ENCODE measurements around the gene SH2B3.
"Not testable (repeated sequence)": the region's sequence is repeated elsewhere in the genome, so short reads cannot be mapped to it uniquely, and the experiment has no call there.

SH2B3 gene

DNA sequence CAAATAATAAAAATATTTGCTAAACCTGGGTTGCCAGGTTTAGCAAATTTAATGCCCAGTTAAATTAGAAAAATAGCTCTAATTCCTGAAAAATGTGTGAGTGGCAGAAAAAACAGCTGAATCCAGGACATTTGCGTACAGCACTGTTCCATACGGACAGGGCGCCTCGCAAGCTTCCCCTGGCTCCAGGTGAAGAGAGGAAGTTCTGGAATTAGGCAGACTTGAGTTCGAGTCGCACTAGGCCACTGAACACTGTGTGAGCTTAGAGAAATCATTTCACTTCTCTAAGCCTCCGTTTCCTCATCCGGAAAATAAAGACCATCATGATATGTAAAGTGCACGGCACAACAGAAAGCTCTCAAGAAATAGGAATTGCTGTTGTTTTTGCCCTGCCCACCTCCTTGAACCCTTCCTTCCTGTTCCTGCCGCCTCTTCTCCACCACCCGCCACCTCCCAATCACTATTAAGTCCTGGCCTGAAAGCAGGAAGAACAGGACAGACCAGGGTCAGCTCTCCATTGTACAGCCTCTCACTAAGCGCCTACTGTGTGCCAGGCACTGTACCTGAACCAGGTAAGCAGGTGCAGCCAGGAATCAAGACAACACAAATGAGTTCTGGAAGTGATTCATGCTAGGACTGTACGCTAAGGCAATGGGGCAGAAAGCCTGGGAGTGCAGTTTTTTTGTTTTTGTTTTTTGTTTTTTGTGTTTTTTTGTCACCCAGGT is 36.1 kb upstream of the SH2B3 start:
- H3K27ac Mint-ChIP-seq, result no peak overlapping the region

DNA sequence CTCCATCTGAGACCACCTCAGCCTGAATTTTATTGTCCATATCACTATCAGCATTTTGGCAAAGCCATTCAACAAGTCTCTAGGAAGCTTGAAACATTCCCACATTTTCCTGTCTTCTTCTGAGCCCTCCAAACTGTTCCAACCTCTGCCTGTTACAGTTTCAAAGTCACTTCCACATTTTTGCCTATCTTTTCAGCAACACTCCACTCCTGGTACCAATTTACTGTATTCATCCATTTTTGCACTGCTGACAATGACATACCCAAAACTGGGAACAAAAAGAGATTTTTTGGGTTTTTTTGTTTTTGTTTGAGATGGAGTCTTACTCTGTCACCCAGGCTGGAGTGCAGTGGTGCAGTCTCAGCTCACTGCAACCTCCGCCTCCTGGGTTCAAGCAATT is 32.5 kb upstream of the SH2B3 start:
- H3K4me1 Mint-ChIP-seq (ENCODE audit: low read depth), result peaks cover 13% of the 10 kb centered on the region
- not testable (repeated sequence) for H3K27ac Mint-ChIP-seq; H3K9me3 Mint-ChIP-seq; H3K36me3 Mint-ChIP-seq (ENCODE audit: low read depth); H3K27me3 Mint-ChIP-seq; H3K4me3 Mint-ChIP-seq

More for the DNA sequence above, 36.1 kb upstream of the SH2B3 start:
- no peaks in the 10 kb centered on the region for H3K36me3 Mint-ChIP-seq (ENCODE audit: low read depth)
- H3K4me3 Mint-ChIP-seq, result peak overlapping the region; percentile 77
- peaks cover 15% of the 10 kb centered on the region for H3K4me1 Mint-ChIP-seq (ENCODE audit: low read depth)
- no peaks in the 10 kb centered on the region for H3K9me3 Mint-ChIP-seq
- H3K27me3 Mint-ChIP-seq, result no peaks in the 10 kb centered on the region

DNA sequence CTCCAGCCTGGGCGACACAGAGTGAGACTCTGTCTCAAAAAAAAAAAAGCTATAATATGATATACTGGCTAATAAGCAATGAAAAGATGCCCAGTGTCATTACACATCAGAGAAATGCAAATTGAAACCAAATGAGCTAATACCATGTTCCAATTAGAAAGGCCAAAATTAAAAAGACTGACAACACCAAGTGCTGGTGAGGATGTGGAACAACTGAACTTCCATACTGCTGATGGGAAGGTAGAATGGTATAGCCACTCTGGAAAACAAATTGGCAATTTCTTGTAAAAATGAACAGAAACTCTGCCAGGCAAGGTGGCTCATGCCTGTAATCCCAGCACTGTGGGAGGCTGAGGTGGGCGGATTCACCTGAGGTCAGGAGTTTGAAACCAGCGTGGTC is 28.3 kb upstream of the SH2B3 start:
- H3K27me3 Mint-ChIP-seq, result peaks cover 3% of the 10 kb centered on the region
- H3K27ac Mint-ChIP-seq, result no peak overlapping the region
- peaks cover 4% of the 10 kb centered on the region for H3K4me1 Mint-ChIP-seq (ENCODE audit: low read depth)

DNA sequence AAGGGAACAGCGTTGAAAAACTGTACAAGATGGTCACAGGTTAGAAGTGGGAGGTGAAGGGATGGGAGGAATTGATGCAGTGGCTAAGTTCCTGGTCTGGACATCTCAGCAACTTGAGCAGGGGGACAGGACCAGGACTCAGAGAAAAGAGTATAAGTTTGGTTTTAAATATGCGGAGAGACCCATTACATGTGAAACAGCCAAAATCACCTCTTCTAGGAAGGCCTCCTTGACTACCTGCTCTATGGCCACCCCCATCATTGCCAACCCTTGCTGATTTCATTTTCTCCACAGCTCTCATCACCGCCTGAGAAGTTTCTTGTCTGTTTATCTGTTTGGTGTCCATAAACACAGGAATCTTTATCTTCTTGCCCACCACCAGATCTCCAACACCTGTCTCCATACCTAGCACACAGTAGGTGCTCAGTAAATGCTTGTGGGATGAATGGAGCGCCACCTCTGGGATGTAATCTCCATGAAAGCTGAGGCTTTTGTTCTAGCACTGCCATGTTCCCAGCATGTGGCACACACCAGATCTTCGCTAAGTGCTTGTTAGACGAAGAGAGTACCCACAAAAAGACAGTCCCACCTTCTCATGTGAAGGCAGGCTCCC is 25.7 kb upstream of the SH2B3 start:
- Mint-ChIP-seq H3K27ac (no peak overlapping the region), H3K9me3 (no peaks in the 10 kb centered on the region)

More for the DNA sequence above, 28.3 kb upstream of the SH2B3 start:
- Mint-ChIP-seq H3K4me3 (no peak overlapping the region), H3K36me3 (ENCODE audit: low read depth) (no peaks in the 10 kb centered on the region), H3K9me3 (no peaks in the 10 kb centered on the region)

GRCh38 chr12:111384596-111384995 is 21.1 kb upstream of the SH2B3 start:
- peaks cover 8% of the 10 kb centered on the region for H3K27me3 Mint-ChIP-seq
- H3K27ac Mint-ChIP-seq, result no peak overlapping the region
- no peaks in the 10 kb centered on the region for H3K4me1 Mint-ChIP-seq (ENCODE audit: low read depth)
- H3K9me3 Mint-ChIP-seq, result no peaks in the 10 kb centered on the region
- no peak overlapping the region for H3K4me3 Mint-ChIP-seq
- no peaks in the 10 kb centered on the region for H3K36me3 Mint-ChIP-seq (ENCODE audit: low read depth)

More for the DNA sequence above, 25.7 kb upstream of the SH2B3 start:
- peaks cover 4% of the 10 kb centered on the region for H3K4me1 Mint-ChIP-seq (ENCODE audit: low read depth)
- peaks cover 3% of the 10 kb centered on the region for H3K27me3 Mint-ChIP-seq
- no peak overlapping the region for H3K4me3 Mint-ChIP-seq
- no peaks in the 10 kb centered on the region for H3K36me3 Mint-ChIP-seq (ENCODE audit: low read depth)

GRCh38 chr12:111386885-111387284 is 18.8 kb upstream of the SH2B3 start:
- no peaks in the 10 kb centered on the region for H3K4me1 Mint-ChIP-seq (ENCODE audit: low read depth)
- no peaks in the 10 kb centered on the region for H3K36me3 Mint-ChIP-seq (ENCODE audit: low read depth)
- no peak overlapping the region for H3K27ac Mint-ChIP-seq
- H3K9me3 Mint-ChIP-seq, result no peaks in the 10 kb centered on the region
- peaks cover 5% of the 10 kb centered on the region for H3K27me3 Mint-ChIP-seq
- H3K4me3 Mint-ChIP-seq, result no peak overlapping the region

- H3K27me3 Mint-ChIP-seq, result peaks cover 5% of the 10 kb centered on the region
- no peaks in the 10 kb centered on the region for H3K36me3 Mint-ChIP-seq (ENCODE audit: low read depth)
- no peak overlapping the region for H3K27ac Mint-ChIP-seq
- H3K9me3 Mint-ChIP-seq, result no peaks in the 10 kb centered on the region
- no peaks in the 10 kb centered on the region for H3K4me1 Mint-ChIP-seq (ENCODE audit: low read depth)
- no peak overlapping the region for H3K4me3 Mint-ChIP-seq
These were observed 17.9 kb upstream of the SH2B3 start for GRCh38 chr12:111387747-111388323.

DNA sequence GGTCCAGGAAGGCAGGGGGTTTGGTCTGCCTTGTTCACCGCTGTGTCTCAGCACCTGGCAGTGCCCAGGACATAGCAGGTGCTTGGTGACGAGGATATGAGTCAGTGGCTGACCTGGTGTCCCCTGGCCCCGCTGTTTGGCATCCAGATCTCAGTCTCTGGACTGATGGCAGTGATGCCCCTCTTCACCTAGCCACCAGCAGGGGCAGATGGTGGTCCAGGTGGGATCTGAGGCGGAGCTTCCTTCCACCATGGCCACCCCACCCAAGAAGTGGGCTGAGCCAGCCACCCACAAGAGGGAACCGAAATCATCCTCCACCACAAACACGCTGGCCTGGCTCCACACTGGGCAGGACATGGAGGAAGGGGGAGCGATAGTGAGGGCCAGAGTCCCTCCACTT is 16.1 kb upstream of the SH2B3 start:
- no peak overlapping the region for H3K27ac Mint-ChIP-seq

DNA sequence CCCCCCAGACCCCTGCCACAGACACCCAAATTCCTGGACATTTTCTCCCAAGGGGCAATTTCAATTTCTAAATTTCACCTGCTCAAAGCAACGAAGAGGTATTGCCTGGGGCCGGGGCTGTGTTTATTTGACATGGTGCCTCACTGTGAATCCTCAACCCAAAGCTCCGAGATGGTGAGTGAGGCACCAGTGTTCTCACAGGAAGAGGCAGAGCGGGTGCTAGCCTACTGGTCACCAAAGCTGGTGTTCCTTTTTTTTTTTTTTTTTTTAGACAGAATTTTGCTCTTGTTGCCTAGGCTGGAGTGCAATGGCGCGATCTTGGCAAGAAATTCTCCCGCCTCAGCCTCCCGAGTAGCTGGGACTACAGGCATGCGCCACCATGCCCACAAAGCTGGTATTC is 14.8 kb upstream of the SH2B3 start:
- H3K27ac Mint-ChIP-seq, result no peak overlapping the region
- H3K4me1 Mint-ChIP-seq (ENCODE audit: low read depth), result no peaks in the 10 kb centered on the region
- H3K9me3 Mint-ChIP-seq, result no peaks in the 10 kb centered on the region
- no peak overlapping the region for H3K4me3 Mint-ChIP-seq
- no peaks in the 10 kb centered on the region for H3K36me3 Mint-ChIP-seq (ENCODE audit: low read depth)
- no peaks in the 10 kb centered on the region for H3K27me3 Mint-ChIP-seq

More for the DNA sequence above, 16.1 kb upstream of the SH2B3 start:
- Mint-ChIP-seq H3K27me3 (peaks cover 5% of the 10 kb centered on the region), H3K4me3 (no peak overlapping the region), H3K9me3 (no peaks in the 10 kb centered on the region), H3K36me3 (ENCODE audit: low read depth) (no peaks in the 10 kb centered on the region), H3K4me1 (ENCODE audit: low read depth) (no peaks in the 10 kb centered on the region)

DNA sequence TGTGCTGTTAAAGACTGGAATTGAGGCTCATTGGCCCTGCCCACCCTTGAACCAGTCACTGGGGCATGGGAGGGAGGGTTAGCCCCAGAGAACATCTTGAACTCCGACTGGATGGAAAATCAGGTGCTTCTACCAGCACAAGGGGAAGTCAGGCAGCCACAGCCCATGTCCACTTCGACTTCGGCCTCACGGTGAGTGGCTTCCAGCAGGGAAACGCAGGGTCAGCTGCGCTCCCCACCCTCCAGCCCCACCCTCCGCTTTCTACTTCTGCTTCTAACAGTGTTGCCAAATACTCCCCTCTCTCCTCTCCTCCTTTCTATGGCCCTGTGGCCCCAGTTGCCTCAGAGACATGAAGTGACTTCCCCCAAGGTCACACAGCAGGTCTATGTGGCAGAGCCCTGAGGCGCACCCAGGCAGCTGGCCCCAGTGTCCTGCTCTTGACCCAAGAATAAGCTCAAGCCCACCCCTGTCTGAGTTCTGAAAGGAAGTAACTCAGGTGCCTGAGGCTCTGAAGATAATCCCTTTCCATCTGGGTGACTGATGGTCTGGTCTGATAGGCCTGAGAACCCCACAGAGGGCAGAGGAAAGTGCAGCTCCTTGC is 11.9 kb upstream of the SH2B3 start:
- no peak overlapping the region for H3K27ac Mint-ChIP-seq
- H3K4me1 Mint-ChIP-seq (ENCODE audit: low read depth), result peaks cover 22% of the 10 kb centered on the region
- H3K27me3 Mint-ChIP-seq, result no peaks in the 10 kb centered on the region
- H3K9me3 Mint-ChIP-seq, result no peaks in the 10 kb centered on the region
- no peak overlapping the region for H3K4me3 Mint-ChIP-seq
- H3K36me3 Mint-ChIP-seq (ENCODE audit: low read depth), result no peaks in the 10 kb centered on the region

GRCh38 chr12:111394480-111394879 is 11.2 kb upstream of the SH2B3 start:
- no peaks in the 10 kb centered on the region for H3K9me3 Mint-ChIP-seq

DNA sequence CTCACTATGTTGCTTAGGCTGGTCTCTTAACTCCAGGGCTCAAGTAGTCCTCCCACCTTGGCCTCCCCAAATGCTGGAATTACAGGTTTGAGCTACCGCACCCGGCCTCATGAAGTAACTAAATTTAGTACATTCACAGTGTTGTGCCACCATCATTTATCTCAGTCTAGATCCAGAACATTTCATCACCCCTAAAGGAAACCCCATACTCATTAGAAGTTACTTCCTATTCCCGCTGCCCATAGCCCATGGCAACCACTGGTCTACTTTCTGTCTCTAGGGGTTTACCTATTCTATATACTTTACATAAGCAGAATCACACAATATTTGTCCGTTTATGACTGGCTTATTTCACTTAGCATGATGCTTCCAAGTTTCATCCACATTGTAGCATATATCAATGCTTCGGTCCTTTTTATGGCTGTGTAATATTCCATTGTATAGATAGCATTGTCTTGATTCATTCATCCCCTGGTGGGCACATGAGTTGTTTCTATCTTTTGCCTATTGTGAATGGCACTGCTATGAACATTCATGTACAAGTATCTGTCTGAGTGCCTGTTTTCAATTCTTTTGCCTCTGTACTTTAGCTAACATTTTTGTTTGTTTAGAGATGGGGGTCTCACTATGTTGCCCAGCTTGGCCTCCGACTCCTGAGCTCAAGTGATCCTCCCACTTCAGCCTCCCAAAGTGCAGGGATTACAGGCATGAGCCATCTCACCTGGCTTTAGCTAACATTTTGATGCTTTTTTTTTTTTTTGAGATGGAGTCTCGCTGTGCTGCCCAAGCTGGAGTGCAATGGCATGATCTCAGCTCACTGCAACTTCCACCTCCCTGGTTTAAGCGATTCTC is 10.2 kb upstream of the SH2B3 start:
- no peak overlapping the region for H3K4me3 Mint-ChIP-seq
- no peak overlapping the region for H3K27ac Mint-ChIP-seq
- H3K36me3 Mint-ChIP-seq (ENCODE audit: low read depth), result no peaks in the 10 kb centered on the region
- H3K27me3 Mint-ChIP-seq, result no peaks in the 10 kb centered on the region
- no peaks in the 10 kb centered on the region for H3K9me3 Mint-ChIP-seq
- peaks cover 39% of the 10 kb centered on the region for H3K4me1 Mint-ChIP-seq (ENCODE audit: low read depth)

More at GRCh38 chr12:111394480-111394879, 11.2 kb upstream of the SH2B3 start:
- no peaks in the 10 kb centered on the region for H3K36me3 Mint-ChIP-seq (ENCODE audit: low read depth)
- no peak overlapping the region for H3K27ac Mint-ChIP-seq
- no peaks in the 10 kb centered on the region for H3K27me3 Mint-ChIP-seq
- no peak overlapping the region for H3K4me3 Mint-ChIP-seq
- H3K4me1 Mint-ChIP-seq (ENCODE audit: low read depth), result peaks cover 29% of the 10 kb centered on the region

DNA sequence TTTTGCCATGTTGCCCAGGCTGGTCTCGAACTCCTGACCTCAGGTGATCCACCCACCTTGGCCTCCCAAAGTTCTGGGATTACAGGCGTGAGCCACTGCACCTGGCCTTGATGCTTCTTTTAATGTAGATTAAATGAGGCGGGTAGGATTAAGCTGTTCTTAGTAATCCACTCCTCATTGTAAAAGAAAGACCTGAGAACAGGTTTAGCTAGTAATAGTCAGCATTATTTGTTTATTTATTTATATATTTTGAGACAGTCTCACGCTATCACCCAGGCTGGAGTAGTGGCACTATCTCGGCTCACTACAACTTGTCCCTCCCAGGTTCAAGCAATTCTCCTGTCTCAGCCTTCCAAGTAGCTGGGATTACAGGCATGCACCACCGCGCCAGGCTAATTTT is 9.5 kb upstream of the SH2B3 start:
- not testable (repeated sequence) for H3K27ac Mint-ChIP-seq, H3K9me3 Mint-ChIP-seq
- peaks cover 39% of the 10 kb centered on the region for H3K4me1 Mint-ChIP-seq (ENCODE audit: low read depth)

GRCh38 chr12:111396726-111397445 is 8.8 kb upstream of the SH2B3 start:
- Mint-ChIP-seq H3K27me3 (no peaks in the 10 kb centered on the region), H3K27ac (peak overlapping the region; percentile 83), H3K36me3 (ENCODE audit: low read depth) (no peaks in the 10 kb centered on the region), H3K9me3 (no peaks in the 10 kb centered on the region), H3K4me1 (ENCODE audit: low read depth) (peaks cover 39% of the 10 kb centered on the region), H3K4me3 (peak overlapping the region; percentile 73)

More for the DNA sequence above, 9.5 kb upstream of the SH2B3 start:
- not testable (repeated sequence) for H3K36me3 Mint-ChIP-seq (ENCODE audit: low read depth); H3K4me3 Mint-ChIP-seq; H3K27me3 Mint-ChIP-seq
